ENCODE measurements around the gene IGFBP6.

The IGFBP6 gene

DNA sequence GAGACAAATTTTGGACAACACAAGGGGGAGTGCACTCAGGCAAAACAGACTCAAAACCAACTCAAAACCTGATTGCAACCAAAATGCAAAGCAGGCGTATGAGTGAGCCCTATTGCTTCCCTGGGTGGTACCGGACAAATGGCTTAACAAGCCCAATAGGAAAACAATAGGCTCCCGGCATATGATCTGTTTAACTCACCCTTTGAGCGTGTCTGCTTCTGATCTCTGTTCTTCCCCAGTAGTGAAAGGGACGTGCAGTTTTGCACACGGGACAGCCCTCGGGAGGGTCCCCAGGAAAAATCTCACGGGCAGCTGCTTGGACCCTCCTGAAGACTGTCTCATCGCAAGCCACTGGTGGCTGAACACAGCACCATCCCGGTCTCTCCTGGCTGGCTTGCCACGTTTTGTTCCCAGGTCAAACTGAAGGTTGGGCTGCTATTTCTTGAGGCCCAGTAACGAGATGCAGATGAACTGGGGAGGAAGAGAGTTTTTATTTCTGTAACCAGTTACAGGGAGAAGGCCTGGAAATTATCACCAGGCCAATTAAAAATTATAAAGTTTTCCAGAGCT, 15.8 kb downstream of the IGFBP6 start:
- Mint-ChIP-seq H3K27ac (ENCODE audit: low read depth) (no peak overlapping the region), H3K9me3 (no peaks in the 10 kb centered on the region), H3K36me3 (ENCODE audit: insufficient read depth) (no peaks in the 10 kb centered on the region), H3K27me3 (no peaks in the 10 kb centered on the region), H3K4me3 (no peak overlapping the region), H3K4me1 (no peaks in the 10 kb centered on the region)
- no peak for ATAC-seq (replicated peaks; ENCODE audit: extremely low read depth, poor library complexity, severe bottlenecking)
- no peak for DNase-seq (ENCODE audit: low spot score in 2 of 2)

DNA sequence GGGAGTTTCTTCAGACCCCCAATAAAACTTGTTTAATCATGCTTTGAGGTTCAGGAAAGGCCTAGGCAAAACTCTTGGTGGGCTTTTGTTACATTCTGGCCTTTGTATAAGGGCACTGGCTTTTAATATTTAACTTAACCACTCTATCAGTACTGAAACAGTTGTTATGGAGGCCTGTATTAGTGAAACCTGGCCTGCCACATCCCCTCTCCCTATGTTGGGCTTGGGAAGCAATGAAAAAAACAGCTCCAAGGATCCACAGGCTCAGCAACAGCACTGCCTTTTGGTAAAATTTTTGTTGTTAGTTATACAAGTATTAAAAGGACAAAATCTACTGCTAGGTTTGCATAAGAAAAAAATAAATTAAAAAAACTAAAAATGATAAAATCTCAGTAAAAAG, 16.5 kb downstream of the IGFBP6 start:
- H3K36me3 Mint-ChIP-seq (ENCODE audit: insufficient read depth): no peaks in the 10 kb centered on the region
- no peak overlapping the region for H3K27ac Mint-ChIP-seq (ENCODE audit: low read depth)
- H3K9me3 Mint-ChIP-seq: no peaks in the 10 kb centered on the region
- H3K4me1 Mint-ChIP-seq: no peaks in the 10 kb centered on the region
- DNase-seq (ENCODE audit: low spot score in 2 of 2) (no peak), ATAC-seq (replicated peaks; ENCODE audit: extremely low read depth, poor library complexity, severe bottlenecking) (no peak)
- no peaks in the 10 kb centered on the region for H3K27me3 Mint-ChIP-seq
- H3K4me3 Mint-ChIP-seq: no peak overlapping the region

DNA sequence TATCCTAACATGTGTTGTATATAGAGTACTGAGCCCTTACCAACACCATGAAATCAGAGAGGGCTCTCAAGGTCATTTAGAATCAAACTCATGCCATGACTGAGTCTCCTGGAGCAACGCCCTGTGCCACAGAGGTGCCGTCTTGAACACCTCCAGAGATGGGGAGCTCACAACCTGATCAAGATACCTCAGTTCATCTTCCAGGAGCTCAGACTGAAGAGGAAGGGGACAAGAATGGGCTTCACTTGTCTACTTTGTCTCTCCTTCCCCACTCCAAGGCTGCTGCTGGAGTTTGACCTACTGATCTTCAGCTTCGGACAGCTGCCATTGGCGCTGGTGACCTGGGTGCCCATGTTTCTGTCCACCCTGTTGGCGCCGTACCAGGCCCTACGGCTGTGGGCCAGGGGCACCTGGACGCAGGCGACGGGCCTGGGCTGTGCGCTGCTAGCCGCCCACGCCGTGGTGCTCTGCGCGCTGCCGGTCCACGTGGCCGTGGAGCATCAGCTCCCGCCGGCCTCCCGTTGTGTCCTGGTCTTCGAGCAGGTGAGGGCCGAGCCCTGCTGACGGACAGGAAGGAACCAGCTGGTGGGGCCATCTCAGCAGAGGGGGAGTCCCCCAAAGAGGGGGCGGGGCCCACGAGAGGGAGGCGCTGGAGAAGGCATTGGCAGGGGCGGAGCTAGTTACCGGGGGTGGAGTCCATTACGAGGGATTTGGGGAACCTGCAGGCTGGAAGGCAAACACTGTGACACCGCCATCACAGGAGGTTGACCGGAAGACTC, 17.8 kb downstream of the IGFBP6 start:
- Mint-ChIP-seq H3K4me1 (no peaks in the 10 kb centered on the region), H3K27me3 (no peaks in the 10 kb centered on the region), H3K36me3 (ENCODE audit: insufficient read depth) (no peaks in the 10 kb centered on the region), H3K4me3 (no peak overlapping the region), H3K9me3 (no peaks in the 10 kb centered on the region), H3K27ac (ENCODE audit: low read depth) (no peak overlapping the region)
- no peak for ATAC-seq (replicated peaks; ENCODE audit: extremely low read depth, poor library complexity, severe bottlenecking)
- DNase-seq (ENCODE audit: low spot score in 2 of 2): no peak

DNA sequence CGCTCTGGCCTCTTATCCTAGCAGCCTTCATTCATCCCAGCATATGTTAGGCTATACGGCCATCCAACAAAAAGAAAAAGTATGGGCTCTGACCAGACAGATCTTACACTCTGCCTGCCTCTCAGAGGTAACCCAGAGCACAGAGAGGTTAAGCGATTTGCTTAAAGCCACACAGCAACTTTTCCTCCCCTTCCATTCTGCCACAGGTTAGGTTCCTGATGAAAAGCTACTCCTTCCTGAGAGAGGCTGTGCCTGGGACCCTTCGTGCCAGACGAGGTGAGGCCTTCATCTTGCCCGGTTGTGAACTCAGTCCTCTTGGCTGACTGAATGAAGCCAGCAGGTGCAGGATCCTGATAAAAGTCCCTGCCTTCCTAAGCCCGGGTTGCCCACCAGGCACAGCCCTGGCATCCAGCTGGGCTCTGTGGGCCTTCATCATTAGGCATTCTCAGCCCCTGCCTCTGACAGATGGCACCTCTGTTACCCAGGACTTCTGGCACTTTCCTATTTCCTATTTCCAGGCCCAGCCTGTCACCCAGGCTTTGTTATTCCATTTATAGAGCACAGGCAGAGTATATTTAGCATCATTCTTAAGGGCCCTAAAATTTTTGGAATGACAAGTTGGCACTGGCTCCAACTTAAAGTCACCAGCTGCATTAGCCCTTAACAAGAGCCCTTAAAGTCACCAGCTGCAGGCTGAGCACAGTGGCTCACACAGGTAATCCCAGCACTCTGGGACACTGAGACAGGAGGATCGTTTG, 18.6 kb downstream of the IGFBP6 start:
- no peak overlapping the region for H3K4me3 Mint-ChIP-seq
- H3K9me3 Mint-ChIP-seq: no peaks in the 10 kb centered on the region
- no peaks in the 10 kb centered on the region for H3K36me3 Mint-ChIP-seq (ENCODE audit: insufficient read depth)
- H3K27me3 Mint-ChIP-seq: no peaks in the 10 kb centered on the region
- no peak for ATAC-seq (replicated peaks; ENCODE audit: extremely low read depth, poor library complexity, severe bottlenecking)
- no peak for DNase-seq (ENCODE audit: low spot score in 2 of 2)
- H3K4me1 Mint-ChIP-seq: no peaks in the 10 kb centered on the region
- H3K27ac Mint-ChIP-seq (ENCODE audit: low read depth): no peak overlapping the region

DNA sequence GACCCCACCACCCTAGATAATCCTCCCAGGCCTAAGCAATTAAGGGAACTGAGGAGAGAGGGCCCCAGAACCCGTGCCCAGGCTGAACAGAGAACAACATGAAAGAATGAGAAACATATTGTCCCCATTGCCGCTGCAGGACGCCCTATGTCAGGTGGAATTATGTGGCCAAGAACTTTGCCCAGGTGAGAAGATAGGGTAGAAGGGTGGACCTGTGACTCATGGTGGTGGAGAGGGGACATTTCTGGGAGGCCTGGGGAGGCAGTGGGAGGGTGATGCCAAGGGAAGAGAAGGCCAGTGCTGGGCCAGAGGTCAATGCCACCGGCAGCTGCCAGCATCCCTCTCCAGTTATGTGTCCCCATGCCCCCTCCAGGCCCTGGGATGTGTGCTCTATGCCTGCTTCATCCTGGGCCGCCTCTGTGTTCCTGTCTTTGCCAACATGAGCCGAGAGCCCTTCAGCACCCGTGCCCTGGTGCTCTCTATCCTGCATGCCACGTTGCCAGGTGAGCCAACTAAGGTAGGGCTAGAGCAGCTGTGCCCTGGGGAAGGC, 21.4 kb downstream of the IGFBP6 start:
- no peak overlapping the region for H3K4me3 Mint-ChIP-seq
- no peaks in the 10 kb centered on the region for H3K4me1 Mint-ChIP-seq
- no peak for ATAC-seq (replicated peaks; ENCODE audit: extremely low read depth, poor library complexity, severe bottlenecking)
- no peaks in the 10 kb centered on the region for H3K9me3 Mint-ChIP-seq
- H3K27ac Mint-ChIP-seq (ENCODE audit: low read depth): no peak overlapping the region
- no peaks in the 10 kb centered on the region for H3K36me3 Mint-ChIP-seq (ENCODE audit: insufficient read depth)
- no peaks in the 10 kb centered on the region for H3K27me3 Mint-ChIP-seq
- DNase-seq (ENCODE audit: low spot score in 2 of 2): peak in 1 of 2 donors; percentile 1

DNA sequence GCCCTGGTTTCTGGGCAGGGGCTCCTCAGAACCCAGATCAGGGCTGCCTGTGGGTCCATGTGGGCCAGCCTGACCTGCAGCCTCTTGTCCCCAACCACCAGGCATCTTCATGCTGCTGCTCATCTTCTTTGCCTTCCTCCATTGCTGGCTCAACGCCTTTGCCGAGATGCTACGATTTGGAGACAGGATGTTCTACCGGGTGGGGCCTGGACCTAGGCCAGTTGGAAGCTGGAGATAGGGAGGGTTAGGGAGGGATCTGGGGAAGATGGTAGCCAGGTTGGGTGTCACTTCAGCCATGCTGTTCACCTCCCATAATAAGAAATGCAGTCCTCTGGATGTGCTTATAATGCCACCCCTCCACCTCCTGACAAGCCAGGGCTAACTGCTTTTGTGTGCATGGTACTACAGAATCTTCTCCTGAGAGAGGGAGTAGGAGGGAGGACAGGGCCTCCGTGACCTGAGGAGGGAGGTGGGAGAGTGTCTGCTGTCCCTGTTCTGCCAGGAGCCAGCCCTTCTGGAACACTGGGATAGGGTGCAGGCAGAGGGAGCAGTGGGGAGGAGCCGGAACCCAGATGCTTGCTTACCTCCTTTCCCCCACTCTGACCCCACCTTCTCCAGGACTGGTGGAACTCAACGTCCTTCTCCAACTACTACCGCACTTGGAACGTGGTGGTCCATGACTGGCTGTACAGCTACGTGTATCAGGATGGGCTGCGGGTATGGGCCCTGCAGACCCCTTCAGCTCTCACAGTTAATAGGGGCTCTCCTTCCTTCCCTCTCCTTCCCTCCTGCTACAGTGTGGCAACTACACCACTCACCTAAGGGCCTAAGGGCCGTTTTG, 23.4 kb downstream of the IGFBP6 start:
- ATAC-seq (replicated peaks; ENCODE audit: extremely low read depth, poor library complexity, severe bottlenecking): no peak
- no peaks in the 10 kb centered on the region for H3K9me3 Mint-ChIP-seq
- no peak overlapping the region for H3K27ac Mint-ChIP-seq (ENCODE audit: low read depth)
- peaks cover 2% of the 10 kb centered on the region for H3K36me3 Mint-ChIP-seq (ENCODE audit: insufficient read depth)
- H3K4me3 Mint-ChIP-seq: no peak overlapping the region
- DNase-seq (ENCODE audit: low spot score in 2 of 2): no peak
- no peaks in the 10 kb centered on the region for H3K4me1 Mint-ChIP-seq
- no peaks in the 10 kb centered on the region for H3K27me3 Mint-ChIP-seq

DNA sequence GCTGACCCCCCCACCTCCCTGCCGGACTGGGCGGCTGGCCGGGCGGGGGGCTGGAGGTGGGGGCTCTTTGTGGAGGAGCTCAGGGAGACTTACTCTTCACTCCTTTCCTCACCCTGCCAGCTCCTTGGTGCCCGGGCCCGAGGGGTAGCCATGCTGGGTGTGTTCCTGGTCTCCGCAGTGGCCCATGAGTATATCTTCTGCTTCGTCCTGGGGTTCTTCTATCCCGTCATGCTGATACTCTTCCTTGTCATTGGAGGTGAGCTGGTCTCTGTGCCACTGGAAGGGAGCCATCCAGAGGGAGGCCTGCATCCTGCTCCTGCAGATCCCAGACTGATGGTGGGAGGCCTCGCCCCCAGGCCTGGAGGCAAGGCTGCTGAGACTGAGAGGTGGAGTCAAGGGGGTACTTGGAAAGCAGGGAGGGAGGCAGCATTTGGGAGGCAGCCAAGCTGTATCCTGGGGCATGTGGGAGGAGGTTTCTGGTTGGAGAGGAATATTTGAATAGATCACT, 25.5 kb downstream of the IGFBP6 start:
- DNase-seq (ENCODE audit: low spot score in 2 of 2) (no peak), ATAC-seq (replicated peaks; ENCODE audit: extremely low read depth, poor library complexity, severe bottlenecking) (no peak)
- no peak overlapping the region for H3K4me3 Mint-ChIP-seq
- no peaks in the 10 kb centered on the region for H3K27me3 Mint-ChIP-seq
- no peak overlapping the region for H3K27ac Mint-ChIP-seq (ENCODE audit: low read depth)
- no peaks in the 10 kb centered on the region for H3K4me1 Mint-ChIP-seq
- H3K9me3 Mint-ChIP-seq: no peaks in the 10 kb centered on the region
- peaks cover 4% of the 10 kb centered on the region for H3K36me3 Mint-ChIP-seq (ENCODE audit: insufficient read depth)

DNA sequence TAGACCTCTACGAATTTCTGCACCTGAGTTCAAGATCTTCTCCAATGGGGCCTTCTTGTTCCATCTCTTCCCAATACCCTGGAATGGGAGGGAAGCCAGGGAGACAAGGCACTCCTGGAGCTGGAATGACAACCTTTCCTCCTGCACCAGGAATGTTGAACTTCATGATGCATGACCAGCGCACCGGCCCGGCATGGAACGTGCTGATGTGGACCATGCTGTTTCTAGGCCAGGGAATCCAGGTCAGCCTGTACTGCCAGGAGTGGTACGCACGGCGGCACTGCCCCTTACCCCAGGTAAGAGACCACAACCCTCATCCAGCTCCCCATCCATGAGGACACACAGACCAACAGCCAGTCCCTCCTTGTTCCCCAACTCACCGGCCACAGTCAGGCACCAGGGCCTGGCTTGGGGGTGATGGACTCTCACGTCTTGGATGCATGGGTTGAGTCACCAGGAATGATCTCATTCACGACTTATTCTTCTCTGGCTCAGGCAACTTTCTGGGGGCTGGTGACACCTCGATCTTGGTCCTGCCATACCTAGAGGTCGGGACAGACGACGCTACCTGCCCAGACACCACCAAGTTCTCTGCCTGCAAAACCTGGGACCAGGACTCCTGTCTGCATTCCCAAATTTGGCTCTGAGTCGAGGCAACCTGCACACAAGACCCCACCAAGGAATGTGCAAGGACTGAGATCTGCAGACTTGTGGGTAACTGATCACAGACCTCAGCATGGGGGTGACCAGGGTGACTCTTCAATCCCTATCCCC, 26.3 kb downstream of the IGFBP6 start:
- no peak overlapping the region for H3K4me3 Mint-ChIP-seq
- no peak for ATAC-seq (replicated peaks; ENCODE audit: extremely low read depth, poor library complexity, severe bottlenecking)
- no peak overlapping the region for H3K27ac Mint-ChIP-seq (ENCODE audit: low read depth)
- DNase-seq (ENCODE audit: low spot score in 2 of 2): no peak
- no peaks in the 10 kb centered on the region for H3K9me3 Mint-ChIP-seq
- peaks cover 4% of the 10 kb centered on the region for H3K36me3 Mint-ChIP-seq (ENCODE audit: insufficient read depth)
- H3K4me1 Mint-ChIP-seq: no peaks in the 10 kb centered on the region
- H3K27me3 Mint-ChIP-seq: no peaks in the 10 kb centered on the region

DNA sequence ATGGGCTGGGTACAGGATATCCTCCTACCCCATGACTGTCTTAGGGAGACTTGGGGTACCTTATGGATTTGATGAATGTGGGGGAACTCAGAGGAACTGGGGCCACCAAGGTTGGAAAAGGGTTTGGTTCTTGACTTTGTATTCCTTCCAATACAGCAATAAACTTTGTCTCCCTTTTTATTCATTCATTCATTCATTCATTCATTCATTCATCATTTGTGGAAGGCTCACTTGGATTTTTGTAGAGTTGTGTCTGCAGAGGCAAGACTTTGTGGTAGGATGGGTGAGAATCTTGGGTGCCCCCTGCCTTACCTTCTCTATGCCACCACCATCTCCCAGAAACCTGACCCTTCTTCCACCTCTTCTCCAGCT, 26.9 kb downstream of the IGFBP6 start:
- DNase-seq (ENCODE audit: low spot score in 2 of 2) (no peak), ATAC-seq (replicated peaks; ENCODE audit: extremely low read depth, poor library complexity, severe bottlenecking) (no peak)
- H3K9me3 Mint-ChIP-seq: no peaks in the 10 kb centered on the region
- H3K27me3 Mint-ChIP-seq: peaks cover under 1% of the 10 kb centered on the region
- no peak overlapping the region for H3K4me3 Mint-ChIP-seq
- no peak overlapping the region for H3K27ac Mint-ChIP-seq (ENCODE audit: low read depth)
- H3K4me1 Mint-ChIP-seq: no peaks in the 10 kb centered on the region
- H3K36me3 Mint-ChIP-seq (ENCODE audit: insufficient read depth): peaks cover 4% of the 10 kb centered on the region

DNA sequence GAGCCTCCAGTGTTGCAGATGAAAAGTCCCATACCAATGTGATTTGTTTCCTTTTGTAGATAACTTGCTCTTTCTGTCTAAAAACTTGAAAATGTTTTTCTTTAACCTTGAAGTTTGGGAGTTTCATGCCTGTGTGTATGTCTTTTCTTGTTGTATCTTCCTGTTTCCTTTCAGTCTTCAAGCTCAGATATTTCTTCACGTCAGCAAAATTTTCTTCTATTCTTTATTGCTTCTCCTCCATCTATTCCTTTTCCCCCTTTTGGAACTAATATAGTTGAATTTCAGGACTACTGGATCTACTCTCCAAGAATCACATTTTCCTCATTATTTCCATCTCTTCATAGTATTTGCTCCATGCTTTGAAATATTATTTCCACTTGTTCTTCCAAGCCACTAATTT, 29.7 kb downstream of the IGFBP6 start:
- no peak overlapping the region for H3K27ac Mint-ChIP-seq (ENCODE audit: low read depth)
- H3K4me3 Mint-ChIP-seq: no peak overlapping the region
- no peaks in the 10 kb centered on the region for H3K9me3 Mint-ChIP-seq
- H3K4me1 Mint-ChIP-seq: no peaks in the 10 kb centered on the region
- H3K27me3 Mint-ChIP-seq: peaks cover 11% of the 10 kb centered on the region
- ATAC-seq (replicated peaks; ENCODE audit: extremely low read depth, poor library complexity, severe bottlenecking) (no peak), DNase-seq (ENCODE audit: low spot score in 2 of 2) (no peak)
- peaks cover 4% of the 10 kb centered on the region for H3K36me3 Mint-ChIP-seq (ENCODE audit: insufficient read depth)

DNA sequence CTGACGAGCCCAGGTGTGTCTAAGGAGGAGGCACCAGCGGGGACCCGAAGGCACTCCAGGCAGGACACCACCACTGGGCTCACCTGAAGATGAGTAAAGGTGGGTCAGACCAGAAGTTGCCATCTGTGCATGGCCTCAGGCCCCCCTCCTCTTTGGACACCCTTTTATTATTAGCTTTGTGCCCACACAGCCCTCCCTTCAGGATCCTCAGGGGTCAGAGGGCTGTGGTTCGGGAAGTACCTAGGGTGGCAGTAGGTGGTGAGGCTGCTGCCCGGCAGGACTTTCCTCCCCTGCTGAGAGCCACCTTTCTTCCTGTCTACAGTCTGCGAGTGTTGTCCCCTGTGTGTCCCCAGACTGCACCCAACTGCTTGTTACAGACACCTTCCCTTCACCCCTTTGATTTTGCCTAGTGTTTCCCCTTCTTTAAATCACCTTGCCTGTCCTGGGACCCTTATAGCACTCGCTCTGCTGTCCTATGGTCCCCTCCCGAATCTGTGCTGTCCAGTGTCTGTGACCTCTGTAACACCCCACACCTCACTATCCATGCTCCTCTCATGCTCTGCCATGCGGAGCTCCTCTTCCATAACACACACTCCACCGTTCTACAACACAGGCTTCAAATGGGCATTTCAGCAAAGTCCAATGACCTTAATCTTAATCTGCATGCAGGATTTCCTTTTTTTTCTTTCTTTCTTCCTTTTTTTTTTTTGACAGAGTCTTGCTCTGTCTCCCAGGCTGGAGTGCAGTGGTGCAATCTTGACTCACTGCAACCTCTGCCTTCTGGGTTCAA, 31.5 kb downstream of the IGFBP6 start:
- Mint-ChIP-seq H3K36me3 (ENCODE audit: insufficient read depth) (peaks cover 4% of the 10 kb centered on the region), H3K4me1 (no peaks in the 10 kb centered on the region), H3K4me3 (no peak overlapping the region), H3K27me3 (peaks cover 11% of the 10 kb centered on the region), H3K27ac (ENCODE audit: low read depth) (no peak overlapping the region), H3K9me3 (no peaks in the 10 kb centered on the region)
- no peak for DNase-seq (ENCODE audit: low spot score in 2 of 2)
- ATAC-seq (replicated peaks; ENCODE audit: extremely low read depth, poor library complexity, severe bottlenecking): no peak

Data from central memory CD8-positive, alpha-beta T cell (primary cell).